Mesendoderm (in vitro differentiated cells): ENCODE measurements around the gene TBX2.

Experiments
- DNase-seq: peaks from one replicate; pipeline ENCODE4 v3.0.0; 2013
- H2AK5ac ChIP-seq: 2 replicates; pipeline ENCODE4 v1.6.1; 2013; ENCODE audit warnings: low read length, inconsistent platforms
- H2BK120ac ChIP-seq: 2 replicates; pipeline ENCODE4 v1.6.1; 2013; ENCODE audit warnings: low read depth, mild to moderate bottlenecking, low read length, moderate library complexity, mixed read lengths
- H2BK15ac ChIP-seq: replicated peaks from 2 replicates; pipeline ENCODE4 v1.6.1; 2013; ENCODE audit warnings: low read depth, mild to moderate bottlenecking, moderate library complexity
- H2BK5ac ChIP-seq: 2 replicates; pipeline ENCODE4 v1.6.1; 2013; ENCODE audit warnings: low read length, inconsistent platforms
- H3K18ac ChIP-seq: 2 replicates; pipeline ENCODE4 v1.6.1; 2013; ENCODE audit warnings: mild to moderate bottlenecking, low read length, mixed read lengths
- H3K23ac ChIP-seq: one replicate; pipeline ENCODE4 v1.6.1; 2013; ENCODE audit warnings: low read length
- H3K27ac ChIP-seq: 2 replicates; pipeline ENCODE4 v1.5.1; 2013; ENCODE audit warnings: low read depth, mild to moderate bottlenecking, inconsistent platforms, low read length, moderate library complexity
- H3K27me3 ChIP-seq: 2 replicates; pipeline ENCODE4 v1.6.1; 2013; ENCODE audit warnings: low read length, control low read depth, mild to moderate bottlenecking, inconsistent platforms; ENCODE audit not compliant: insufficient read depth, poor library complexity
- H3K36me3 ChIP-seq: 2 replicates; pipeline ENCODE4 v1.6.1; 2013; ENCODE audit warnings: low read length, inconsistent platforms; ENCODE audit not compliant: control insufficient read depth, insufficient read depth
- H3K4ac ChIP-seq: one replicate; pipeline ENCODE4 v1.6.1; 2013; ENCODE audit warnings: low read depth, mild to moderate bottlenecking, low read length, moderate library complexity
- H3K4me1 ChIP-seq: 2 replicates; pipeline ENCODE4 v1.6.1; 2013; ENCODE audit warnings: low read depth, low read length, inconsistent platforms; ENCODE audit not compliant: control insufficient read depth
- H3K4me2 ChIP-seq: 2 replicates; pipeline ENCODE4 v1.6.1; 2013; ENCODE audit warnings: low read length
- H3K4me3 ChIP-seq: 2 replicates; pipeline ENCODE4 v1.5.1; 2013; ENCODE audit warnings: mild to moderate bottlenecking, low read length
- H3K56ac ChIP-seq: one replicate; pipeline ENCODE4 v1.6.1; 2013; ENCODE audit warnings: low read length
- H3K79me1 ChIP-seq: 2 replicates; pipeline ENCODE4 v1.6.1; 2013; ENCODE audit warnings: low read length, inconsistent platforms
- H3K79me2 ChIP-seq: 2 replicates; pipeline ENCODE4 v1.6.1; 2013; ENCODE audit warnings: mild to moderate bottlenecking, low read length; ENCODE audit not compliant: control insufficient read depth, insufficient read depth
- H3K9ac ChIP-seq: 2 replicates; pipeline ENCODE4 v1.6.1; 2013; ENCODE audit warnings: low read length, inconsistent platforms
- H4K5ac ChIP-seq: one replicate; pipeline ENCODE4 v1.6.1; 2013; ENCODE audit warnings: low read length
- H4K8ac ChIP-seq: one replicate; pipeline ENCODE4 v1.6.1; 2013; ENCODE audit warnings: low read depth, mild to moderate bottlenecking, control low read depth, low read length, moderate library complexity
- WGBS: extraction: QIAGEN DNeasy Blood & Tissue Kit; methylation state at CpG from one replicate; pipeline ENCODE4 v1.1.7; 2013; ENCODE audit warnings: low lambda C conversion rate, missing lambda C conversion rate; ENCODE audit not compliant: insufficient coverage; ENCODE audit errors: extremely low coverage; 5-methylcytosine and 5-hydroxymethylcytosine counted together

The TBX2 gene

DNA sequence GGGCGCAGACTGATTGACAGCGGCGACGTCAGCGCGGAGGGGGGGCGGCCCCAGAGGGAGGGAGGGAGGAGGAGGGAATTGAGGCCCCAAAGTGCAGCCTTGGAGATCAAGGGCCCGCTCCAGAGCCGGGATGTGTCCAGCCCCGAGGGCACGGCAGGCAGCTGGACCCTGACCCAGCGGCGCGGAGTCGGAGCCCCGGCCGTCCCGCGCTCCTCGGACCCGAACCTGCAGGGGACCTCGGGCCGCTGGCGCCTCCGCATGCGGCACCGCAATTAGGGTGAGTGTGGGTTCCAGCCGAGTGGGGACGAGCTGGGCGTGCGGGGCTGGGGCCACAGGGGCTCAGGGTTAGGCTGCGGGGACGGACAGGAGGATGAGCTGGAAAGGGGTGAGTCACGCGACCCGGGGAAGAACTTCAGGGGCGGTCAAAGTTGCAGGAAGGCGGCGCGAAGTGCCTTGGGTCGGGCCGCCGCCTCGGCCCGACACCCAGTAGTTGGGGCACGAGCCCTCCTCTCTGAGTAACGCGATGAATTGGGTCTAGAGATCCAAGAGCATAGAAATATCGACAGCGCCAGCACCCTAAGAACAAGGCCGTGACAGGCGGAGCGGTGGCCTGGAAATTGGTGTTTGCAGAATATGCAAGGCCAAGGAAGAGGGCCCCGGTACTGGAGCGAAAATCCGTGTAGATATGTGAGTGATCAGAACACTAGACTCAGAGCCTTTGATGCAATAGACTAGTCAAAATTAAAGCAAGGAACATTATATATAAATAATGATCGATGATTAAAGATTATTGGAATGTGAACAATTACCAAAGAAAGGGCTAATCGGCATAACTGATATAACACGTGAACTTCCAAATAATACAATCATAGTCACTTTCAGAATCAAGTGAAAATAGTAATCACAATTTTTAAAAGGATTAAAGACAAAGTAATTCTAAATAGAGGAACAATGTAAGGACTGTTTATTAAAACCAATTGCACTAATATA is 53.0 kb downstream of the TBX2 start, which contains the start of gene TBX4:
Gene TBX4 (plus strand): TSS at position 122 of the 990 bp plus-strand sequence. CDS start 4,069 bp downstream, outside the sequence.
- peak within 1 kb of the TSS; percentile 83 for H3K4me2 ChIP-seq
- H3K56ac ChIP-seq = peak within 1 kb of the TSS; percentile 81
- H3K79me1 ChIP-seq = no peaks in the 10 kb centered on the region
- no peak within 1 kb of the TSS for H3K4ac ChIP-seq
- H2BK5ac ChIP-seq = no peak within 1 kb of the TSS
- no peak within 1 kb of the TSS for H4K5ac ChIP-seq
- no peaks in the 10 kb centered on the region for H3K79me2 ChIP-seq
- no peak for DNase-seq
- H3K23ac ChIP-seq = no peak within 1 kb of the TSS
- no peak within 1 kb of the TSS for H2BK120ac ChIP-seq
- peaks cover 48% of the 10 kb centered on the region for H3K27me3 ChIP-seq
- H2BK15ac ChIP-seq = no peak within 1 kb of the TSS
- H2AK5ac ChIP-seq = no peak within 1 kb of the TSS
- H3K18ac ChIP-seq = peak within 1 kb of the TSS; percentile 35
- peak within 1 kb of the TSS; percentile 48 for H3K9ac ChIP-seq
- no peak within 1 kb of the TSS for H4K8ac ChIP-seq
- peaks cover 3% of the 10 kb centered on the region for H3K4me1 ChIP-seq
- no peaks in the 10 kb centered on the region for H3K36me3 ChIP-seq
- no peak within 1 kb of the TSS for H3K4me3 ChIP-seq
- WGBS = no CpG with 5 or more reads among the region's 59 CpGs
- no peak within 1 kb of the TSS for H3K27ac ChIP-seq

GRCh38 chr17:61453566-61454380 is 54.1 kb downstream of the TBX2 start:
- H3K27me3 ChIP-seq = peaks cover 58% of the 10 kb centered on the region
- no CpG with 5 or more reads among the region's 17 CpGs for WGBS
- no peak overlapping the region for H2BK15ac ChIP-seq
- no peak overlapping the region for H3K56ac ChIP-seq
- H3K4ac ChIP-seq = no peak overlapping the region
- H4K8ac ChIP-seq = no peak overlapping the region
- peak overlapping the region; percentile 35 for H3K4me2 ChIP-seq
- H3K36me3 ChIP-seq = no peaks in the 10 kb centered on the region
- no peaks in the 10 kb centered on the region for H3K79me1 ChIP-seq
- no peak overlapping the region for H3K4me3 ChIP-seq
- H3K79me2 ChIP-seq = no peaks in the 10 kb centered on the region
- H3K23ac ChIP-seq = no peak overlapping the region
- DNase-seq = no peak
- H4K5ac ChIP-seq = no peak overlapping the region
- no peak overlapping the region for H2BK120ac ChIP-seq
- peaks cover 7% of the 10 kb centered on the region for H3K4me1 ChIP-seq
- no peak overlapping the region for H3K9ac ChIP-seq
- H3K18ac ChIP-seq = no peak overlapping the region
- H3K27ac ChIP-seq = no peak overlapping the region
- H2AK5ac ChIP-seq = no peak overlapping the region
- H2BK5ac ChIP-seq = no peak overlapping the region

GRCh38 chr17:61454381-61455323 is 55.0 kb downstream of the TBX2 start:
- peak overlapping the region; percentile 58 for H3K56ac ChIP-seq
- no peak overlapping the region for H3K23ac ChIP-seq
- H2BK120ac ChIP-seq = no peak overlapping the region
- peak overlapping the region; percentile 35 for H3K4me2 ChIP-seq
- no peak overlapping the region for H4K8ac ChIP-seq
- DNase-seq = no peak
- peaks cover 66% of the 10 kb centered on the region for H3K27me3 ChIP-seq
- no peak overlapping the region for H4K5ac ChIP-seq
- H2BK5ac ChIP-seq = no peak overlapping the region
- H2BK15ac ChIP-seq = no peak overlapping the region
- no peak overlapping the region for H3K4ac ChIP-seq
- H2AK5ac ChIP-seq = no peak overlapping the region
- WGBS = no CpG with 5 or more reads among the region's 86 CpGs
- no peak overlapping the region for H3K18ac ChIP-seq
- H3K79me1 ChIP-seq = no peaks in the 10 kb centered on the region
- no peak overlapping the region for H3K9ac ChIP-seq
- H3K4me3 ChIP-seq = no peak overlapping the region
- no peaks in the 10 kb centered on the region for H3K79me2 ChIP-seq
- H3K36me3 ChIP-seq = no peaks in the 10 kb centered on the region
- peaks cover 7% of the 10 kb centered on the region for H3K4me1 ChIP-seq
- H3K27ac ChIP-seq = no peak overlapping the region

- WGBS = no CpG with 5 or more reads among the region's 18 CpGs
- Histone ChIP-seq H3K27ac (no peak overlapping the region), H3K79me1 (no peaks in the 10 kb centered on the region), H4K5ac (no peak overlapping the region), H3K4me1 (peaks cover 7% of the 10 kb centered on the region), H2BK15ac (no peak overlapping the region), H3K9ac (no peak overlapping the region), H2BK5ac (no peak overlapping the region), H3K4me2 (no peak overlapping the region), H3K56ac (no peak overlapping the region), H3K79me2 (no peaks in the 10 kb centered on the region), H2BK120ac (no peak overlapping the region), H3K23ac (no peak overlapping the region), H2AK5ac (peak overlapping the region; percentile 18), H3K36me3 (no peaks in the 10 kb centered on the region), H3K4me3 (no peak overlapping the region), H4K8ac (no peak overlapping the region), H3K27me3 (peaks cover 74% of the 10 kb centered on the region), H3K4ac (no peak overlapping the region), H3K18ac (no peak overlapping the region)
- no peak for DNase-seq
These were observed 55.8 kb downstream of the TBX2 start for GRCh38 chr17:61455324-61456060.
